ENCODE measurements around the gene ASF1B.
A peak's percentile ranks its signal among the peaks of the same experiment; 100 is the strongest.

ASF1B gene

DNA sequence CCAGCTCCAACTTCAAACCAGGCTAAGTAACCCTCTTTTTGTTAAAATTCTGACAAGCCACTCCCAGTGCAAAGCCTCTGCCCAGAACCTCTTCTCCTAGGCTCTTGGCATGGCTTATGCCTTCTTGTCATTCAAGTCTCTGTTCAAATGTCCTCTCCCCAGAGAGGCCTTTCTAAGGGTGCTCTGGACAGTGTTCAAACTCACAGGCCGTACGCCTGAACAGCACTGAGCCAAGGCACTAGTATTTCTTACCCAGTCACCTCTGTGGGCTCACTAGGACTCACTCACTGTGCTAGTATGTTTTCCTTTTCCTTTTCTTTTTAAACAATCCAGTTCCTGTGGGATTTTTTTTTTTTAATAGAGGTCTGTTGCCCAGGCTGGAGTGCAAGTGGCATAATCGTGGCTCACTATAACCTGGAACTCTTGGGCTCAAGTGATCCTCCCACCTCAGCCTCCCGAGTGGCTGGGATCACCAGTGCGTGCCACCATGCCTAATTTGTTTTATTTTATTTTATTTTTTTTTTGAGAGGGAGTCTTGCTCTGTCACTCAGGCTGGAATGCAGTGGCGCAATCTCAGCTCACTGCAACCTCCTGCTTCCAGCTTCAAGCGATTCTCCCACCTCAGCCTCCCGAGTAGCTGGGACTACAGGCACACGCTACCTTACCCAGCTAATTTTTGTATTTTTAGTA is 2.3 kb upstream of the ASF1B start:
- no peak for FAIRE-seq
- peak; percentile 10 for DNase-seq (ENCODE audit: low spot score)

DNA sequence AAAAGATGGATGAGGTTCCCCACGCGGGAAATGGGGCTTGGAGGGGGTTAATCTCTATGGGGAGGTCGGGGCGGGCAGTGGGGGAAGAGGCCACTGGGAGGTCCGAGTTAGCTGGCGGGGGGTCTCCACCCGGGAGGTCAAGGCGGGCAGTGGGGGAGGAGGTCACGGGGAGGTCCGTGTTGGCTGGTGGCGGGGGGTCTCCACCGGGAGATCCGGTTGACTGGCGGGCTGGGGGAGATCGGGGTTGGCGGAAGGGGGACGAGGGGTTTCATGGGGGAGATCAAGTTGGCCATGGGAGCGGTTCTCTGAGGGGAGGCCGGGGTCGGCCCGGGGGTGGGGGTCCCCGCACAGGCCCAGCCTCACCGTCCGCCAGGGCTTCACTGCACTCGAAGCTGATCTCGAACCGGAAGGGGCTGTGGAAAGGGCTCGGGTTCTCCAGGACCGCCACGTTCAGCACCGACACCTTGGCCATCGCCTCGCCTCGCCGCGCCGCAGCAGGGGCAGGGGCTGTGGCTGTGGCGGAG is 342 bp downstream of the ASF1B start:
- DNase-seq (ENCODE audit: low spot score) (no peak), FAIRE-seq (no peak)

DNA sequence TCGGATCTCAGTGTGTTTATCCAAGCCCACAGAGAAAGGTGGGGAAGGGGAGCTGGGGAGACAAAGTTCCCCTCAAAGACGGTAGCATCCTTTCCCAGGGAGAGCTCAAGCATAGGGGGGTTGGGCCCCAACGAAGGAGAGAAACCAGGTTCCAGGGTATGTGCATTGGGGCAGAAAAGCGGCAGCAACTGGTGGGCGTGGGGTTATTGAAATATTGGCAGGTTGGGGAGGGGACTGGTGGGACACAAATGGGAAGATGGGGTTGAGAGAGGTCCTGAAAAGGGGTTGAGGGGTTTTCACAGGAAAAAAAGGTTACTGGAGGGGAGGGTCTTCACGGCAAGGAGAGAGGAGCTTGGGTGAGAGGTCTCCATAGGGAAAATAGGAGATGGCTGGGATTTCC is 1.0 kb downstream of the ASF1B start:
- no peak for DNase-seq (ENCODE audit: low spot score)
- no peak for FAIRE-seq

DNA sequence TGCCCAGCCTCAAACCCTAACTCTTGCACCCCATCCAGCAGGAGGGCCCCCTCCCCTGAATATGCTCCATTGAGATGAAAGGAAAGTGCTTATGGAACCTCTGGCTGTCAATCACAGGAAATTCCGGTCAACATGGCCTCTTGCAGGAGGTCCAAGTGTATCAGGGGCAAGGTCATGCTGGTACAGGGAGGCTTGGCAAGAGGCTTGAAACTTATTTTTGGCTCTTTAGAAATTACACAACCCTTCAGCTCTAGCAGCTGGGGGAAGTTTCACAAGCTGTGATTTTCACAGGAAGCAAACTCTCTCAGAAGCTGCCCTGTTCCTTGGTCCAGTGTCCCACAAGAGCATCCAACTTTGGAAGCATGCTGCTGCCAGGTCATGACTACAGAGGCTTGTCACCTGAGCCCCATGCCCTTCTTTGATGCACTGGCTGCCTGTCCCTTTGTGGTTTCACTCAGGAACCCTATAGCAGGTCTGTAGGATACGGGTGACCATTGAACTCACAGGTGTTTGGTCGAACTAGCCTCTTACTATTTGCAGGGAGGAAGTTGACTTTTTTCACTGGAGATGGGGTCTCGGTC is 8.4 kb downstream of the ASF1B start:
- DNase-seq (ENCODE audit: low spot score): no peak
- FAIRE-seq: no peak

DNA sequence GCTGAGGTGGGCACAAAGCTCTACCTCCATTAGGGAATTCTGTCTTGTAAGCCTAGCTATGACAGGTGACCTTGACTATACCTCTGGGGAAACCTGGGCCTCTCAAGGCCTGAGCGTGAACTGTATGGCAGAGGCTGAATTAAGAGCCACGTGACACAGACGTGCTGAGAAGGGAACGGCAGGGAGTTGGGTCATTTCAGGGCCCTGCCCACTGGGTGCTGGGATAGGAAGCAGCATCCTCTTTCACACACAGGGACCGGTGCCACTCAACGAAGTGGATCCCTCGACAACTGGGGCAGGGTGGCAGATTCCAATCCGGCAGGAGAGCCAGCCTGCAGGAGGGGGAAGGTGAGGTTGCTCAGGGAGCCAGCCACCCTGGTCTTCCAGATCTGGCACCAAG is 9.2 kb downstream of the ASF1B start:
- DNase-seq (ENCODE audit: low spot score): no peak
- FAIRE-seq: no peak

DNA sequence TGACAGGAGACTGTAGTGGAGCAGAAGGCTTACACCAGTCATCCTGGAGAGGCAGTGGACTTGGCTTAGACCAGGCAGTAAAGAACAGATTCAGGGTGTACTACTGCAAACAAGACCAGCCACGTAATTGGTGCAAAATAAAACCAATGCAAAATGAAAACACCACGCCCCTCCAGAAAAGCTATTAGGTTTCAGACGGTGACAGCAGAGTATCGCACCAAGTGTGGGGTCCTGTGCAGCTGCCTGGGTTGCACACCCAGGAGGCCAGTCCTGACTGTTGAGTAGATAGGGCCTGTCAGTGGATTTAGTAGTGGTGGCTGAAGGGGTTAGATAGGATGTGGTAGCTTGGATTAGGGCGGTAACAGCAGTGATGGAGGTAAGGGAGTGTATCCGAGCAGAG is 13.5 kb downstream of the ASF1B start:
- FAIRE-seq (no peak), DNase-seq (ENCODE audit: low spot score) (no peak)

DNA sequence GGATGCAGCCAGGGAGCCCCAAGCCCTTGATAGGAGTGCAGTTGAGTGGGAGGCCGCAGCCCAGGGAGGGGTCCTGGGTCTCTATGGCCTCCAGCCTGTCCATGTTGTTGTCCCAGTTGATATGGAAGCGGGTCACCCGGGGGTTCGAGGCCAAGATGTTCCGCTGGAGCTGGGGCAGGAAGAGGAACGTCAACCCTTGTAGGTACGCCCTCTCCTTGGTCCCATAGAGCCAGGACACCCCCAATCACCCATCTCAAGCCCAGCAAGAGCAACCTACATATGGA is 15.9 kb downstream of the ASF1B start:
- DNase-seq (ENCODE audit: low spot score) (no peak), FAIRE-seq (no peak)

DNA sequence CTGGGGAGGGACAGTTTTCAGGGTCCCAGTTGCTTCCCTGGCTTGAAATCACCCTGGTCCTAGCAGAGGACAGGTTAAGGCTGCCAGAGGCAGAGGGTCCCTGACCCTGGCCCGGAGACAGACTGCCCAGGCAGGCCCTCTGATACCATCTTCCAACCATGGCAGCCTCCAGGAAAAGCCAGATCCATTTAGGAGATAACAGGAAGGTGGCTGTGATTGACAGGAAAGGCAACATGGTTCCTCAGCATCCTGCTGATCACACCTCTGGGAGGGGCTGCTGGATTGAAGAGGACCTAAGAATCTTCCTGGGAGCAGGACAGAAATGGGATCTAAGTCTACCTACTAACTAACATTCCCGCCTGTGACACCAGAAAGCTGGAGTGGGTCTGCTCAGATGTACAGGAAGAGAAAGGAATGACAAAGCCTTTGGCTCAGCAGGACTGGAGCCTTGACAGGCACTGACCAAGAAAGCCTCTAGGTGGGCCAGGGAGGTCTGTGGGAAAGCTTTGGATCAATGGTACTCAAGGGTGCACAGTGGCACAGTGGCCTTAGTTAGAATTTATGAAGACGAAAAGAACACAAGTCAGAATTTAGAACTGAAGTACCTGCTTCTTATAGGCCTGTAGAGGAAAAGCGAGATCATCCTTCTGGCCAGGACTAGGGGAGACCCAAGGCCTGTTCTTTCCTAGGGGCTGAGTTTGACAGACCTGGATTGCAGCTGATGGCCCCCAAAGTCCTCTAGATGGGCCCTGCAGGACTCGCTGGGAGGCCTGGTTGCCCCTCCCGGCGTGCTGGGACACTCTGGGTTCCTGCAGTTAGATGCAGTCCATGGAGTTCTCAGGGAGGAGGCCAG is 16.5 kb downstream of the ASF1B start:
- FAIRE-seq (no peak), DNase-seq (ENCODE audit: low spot score) (no peak)

DNA sequence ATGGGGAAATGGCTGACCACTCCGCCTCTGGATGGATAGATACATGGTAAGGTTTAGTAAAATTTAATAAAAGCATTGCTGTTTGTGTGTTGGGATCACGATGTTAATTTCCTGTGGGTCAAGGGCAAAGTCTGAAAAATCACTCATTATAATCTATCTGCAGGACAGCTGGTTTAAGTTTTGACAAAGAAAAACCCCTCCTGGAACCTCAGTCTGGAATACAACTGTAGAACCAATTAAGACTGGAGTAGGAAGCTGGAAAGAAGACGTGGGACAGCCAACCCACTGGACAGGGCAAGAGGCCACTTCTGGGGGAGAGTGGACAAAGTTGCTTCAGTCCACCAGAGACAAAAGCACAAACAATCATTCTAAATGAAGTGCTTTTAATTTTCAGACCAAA is 17.2 kb downstream of the ASF1B start:
- FAIRE-seq (no peak), DNase-seq (ENCODE audit: low spot score) (no peak)

DNA sequence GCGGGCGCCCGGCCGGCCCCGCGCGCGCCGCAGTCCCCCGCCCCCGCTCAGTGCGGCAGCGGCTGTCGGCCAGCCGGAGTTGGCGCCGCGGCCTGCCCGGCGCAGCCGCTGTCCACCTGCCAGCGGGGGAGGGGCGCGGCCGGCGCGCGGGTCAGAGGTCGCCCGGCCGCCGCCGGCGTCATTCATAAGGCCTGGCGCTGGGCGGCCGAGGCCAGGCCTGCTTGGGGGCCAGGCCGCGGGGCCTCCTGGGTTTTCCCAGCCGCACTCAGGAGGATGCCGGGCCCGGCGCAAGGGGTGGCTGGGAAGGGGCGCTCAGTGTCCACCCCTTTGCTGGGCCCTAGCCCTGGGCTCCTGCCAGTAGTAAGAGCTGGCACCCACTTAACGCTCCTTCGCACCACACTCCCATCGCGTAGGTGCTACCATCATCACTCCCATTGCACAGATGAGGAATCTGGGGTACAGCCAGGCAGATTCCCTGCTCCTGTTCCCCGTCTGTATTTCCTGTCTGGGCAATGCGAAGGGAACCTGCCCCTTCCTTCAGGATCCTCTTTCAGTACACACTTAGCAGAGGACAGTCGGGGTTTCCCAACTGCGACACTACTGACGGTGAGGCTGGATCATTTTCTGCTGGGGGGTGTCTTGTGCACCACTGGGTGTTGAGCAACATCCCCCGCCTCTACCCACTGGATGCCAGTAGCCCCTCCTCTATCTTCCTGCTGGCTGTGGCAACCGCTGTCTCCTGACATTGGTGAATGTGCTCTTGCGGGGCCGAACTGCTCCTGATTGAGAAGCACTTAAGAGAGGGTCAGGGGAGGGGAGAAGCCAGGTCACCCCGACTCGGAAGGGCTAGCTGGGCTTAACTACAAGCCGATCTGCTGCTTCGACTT is 18.0 kb downstream of the ASF1B start:
- DNase-seq (ENCODE audit: low spot score) (peak; percentile 21), FAIRE-seq (no peak)

DNA sequence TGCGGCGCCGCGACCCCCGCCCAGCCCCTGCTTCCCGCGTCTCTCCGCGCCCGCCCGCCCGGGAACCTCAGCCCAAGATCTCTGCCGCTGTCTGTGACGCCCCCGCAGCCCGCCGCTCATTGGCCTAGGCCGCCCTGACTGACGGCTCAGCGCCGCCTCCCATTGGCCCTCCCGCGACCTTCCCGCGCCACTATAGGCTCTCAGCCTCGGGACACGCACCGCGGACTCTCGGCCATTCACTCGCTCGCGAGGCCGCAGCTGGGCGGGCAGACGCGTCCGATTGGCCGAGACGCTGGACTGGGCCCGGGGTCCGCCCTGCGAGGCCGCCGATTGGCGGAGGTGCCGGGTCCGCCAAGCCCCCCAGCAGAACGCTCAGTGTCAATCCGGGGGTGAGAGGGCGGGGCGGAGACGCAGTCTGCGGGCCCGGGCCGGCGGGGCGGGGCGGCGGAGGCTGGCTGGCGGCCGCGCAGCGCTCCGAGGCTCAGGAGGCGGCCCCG is 18.7 kb downstream of the ASF1B start, which contains the start of gene PRKACA:
Gene PRKACA, minus strand, starts transcription at position 95 of the 497 bp plus-strand sequence. CDS start 215 bp downstream, outside the sequence.
- DNase-seq (ENCODE audit: low spot score): peak; percentile 93
- FAIRE-seq: peak; percentile 31

DNA sequence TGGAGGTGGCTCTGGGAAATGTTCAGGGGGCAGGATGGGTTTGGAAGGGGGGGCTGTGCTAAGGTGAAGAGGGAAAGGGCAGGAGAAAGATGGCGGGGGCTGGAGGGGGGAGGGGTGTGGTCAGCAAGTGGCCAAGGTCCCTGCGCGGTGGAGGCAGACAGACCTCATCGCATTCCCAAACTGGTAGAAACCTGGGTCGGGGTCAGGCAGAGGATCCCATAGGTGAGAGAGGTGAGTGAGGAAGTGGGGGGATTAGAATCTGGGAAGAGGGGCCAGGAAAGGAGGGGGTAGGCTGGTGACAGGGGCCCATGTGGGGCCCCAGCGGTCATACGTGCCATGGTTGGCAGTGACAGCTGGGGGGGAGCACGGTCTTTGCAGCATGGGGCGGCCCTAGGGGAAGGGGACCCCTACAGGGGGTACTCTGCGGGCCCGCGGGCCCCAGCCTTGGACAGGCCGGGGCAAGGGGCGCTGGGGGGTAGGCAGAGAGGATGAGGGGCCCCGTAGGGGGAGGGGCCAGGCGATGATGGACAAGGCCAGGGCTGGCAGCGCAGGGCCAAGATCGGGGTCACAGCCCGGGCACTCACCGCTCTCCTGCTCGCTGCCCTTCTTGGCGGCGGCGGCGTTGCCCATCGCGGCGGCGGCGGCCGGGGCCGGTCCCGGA is 19.3 kb downstream of the ASF1B start:
- FAIRE-seq (no peak), DNase-seq (ENCODE audit: low spot score) (no peak)

DNA sequence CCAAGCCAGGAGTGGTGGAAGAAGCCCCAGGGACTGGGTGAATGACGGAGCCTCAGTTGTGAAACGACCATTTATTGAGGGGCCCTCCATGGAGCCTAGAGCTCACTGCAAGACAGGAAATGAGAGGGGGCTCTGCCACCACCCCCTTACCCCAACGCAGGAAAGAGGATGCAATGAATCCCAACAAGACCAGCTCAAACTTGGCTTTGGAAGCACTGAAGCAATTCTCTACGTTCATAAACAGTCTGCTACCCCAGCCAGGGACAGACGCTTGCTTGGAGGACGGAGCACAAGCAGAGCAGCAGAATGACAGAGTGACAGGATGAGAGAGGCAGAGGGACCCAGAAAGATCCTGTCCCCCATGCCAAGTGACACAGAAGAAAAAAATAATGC is 19.9 kb downstream of the ASF1B start:
- FAIRE-seq (no peak), DNase-seq (ENCODE audit: low spot score) (no peak)

DNA sequence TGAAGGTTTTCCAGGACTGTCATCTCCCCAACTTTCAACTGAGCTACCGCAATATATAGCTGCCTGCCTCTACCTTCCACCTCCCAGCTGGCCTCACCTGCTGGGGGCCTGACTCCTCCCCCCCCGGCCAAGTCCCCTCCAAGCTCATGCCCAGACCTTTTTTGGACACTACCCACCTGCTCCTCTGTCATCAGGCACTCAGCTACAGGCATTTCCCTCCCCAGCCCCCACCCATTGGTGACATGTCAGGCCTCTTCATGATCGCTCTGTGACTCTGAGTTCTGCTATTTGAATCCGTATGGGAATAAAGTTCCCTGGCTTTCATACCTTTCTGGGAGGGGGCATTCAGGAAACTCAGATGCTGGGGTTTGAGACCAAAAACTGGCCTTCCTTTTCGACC is 20.6 kb downstream of the ASF1B start:
- no peak for DNase-seq (ENCODE audit: low spot score)
- FAIRE-seq: no peak

DNA sequence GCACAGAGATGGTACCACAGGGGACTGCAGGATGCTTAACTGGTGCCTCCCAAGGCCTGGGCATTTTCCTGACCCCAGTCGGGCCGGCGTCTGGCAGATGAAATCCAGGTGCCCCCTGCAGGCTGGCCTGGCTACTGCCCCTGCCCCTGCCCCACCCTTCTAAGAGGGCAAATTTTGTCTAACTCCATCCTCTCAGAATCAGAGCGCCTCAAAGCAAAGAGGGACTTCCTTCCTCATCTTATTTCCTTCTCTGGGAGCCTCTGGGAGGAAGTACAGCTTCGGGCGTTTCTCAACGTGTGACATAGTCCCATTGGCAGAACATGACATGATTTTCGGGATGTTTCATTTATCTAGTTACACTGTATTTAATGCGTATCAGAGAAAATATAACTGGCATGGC is 21.5 kb downstream of the ASF1B start:
- DNase-seq (ENCODE audit: low spot score) (no peak), FAIRE-seq (no peak)

DNA sequence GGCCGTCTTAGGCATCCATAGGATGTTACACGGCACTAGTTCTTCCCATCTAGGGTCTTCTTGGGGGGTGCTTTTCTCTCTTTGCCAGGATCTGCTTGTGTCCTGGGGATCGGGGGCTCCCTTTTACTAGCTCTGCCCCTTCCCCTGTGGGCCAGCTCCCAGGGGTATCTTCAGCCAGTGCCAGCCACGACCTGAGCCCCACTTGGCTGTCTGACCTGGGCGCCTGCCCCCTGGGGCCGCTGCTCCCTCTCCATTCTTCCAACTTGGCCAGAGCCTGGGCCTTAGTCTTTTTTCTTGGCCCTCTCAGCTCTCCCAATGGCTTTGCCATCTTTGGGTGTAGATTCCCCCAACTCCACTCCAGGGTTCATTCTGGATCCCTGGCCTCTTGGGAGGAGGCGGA is 21.9 kb downstream of the ASF1B start:
- DNase-seq (ENCODE audit: low spot score) (no peak), FAIRE-seq (no peak)

DNA sequence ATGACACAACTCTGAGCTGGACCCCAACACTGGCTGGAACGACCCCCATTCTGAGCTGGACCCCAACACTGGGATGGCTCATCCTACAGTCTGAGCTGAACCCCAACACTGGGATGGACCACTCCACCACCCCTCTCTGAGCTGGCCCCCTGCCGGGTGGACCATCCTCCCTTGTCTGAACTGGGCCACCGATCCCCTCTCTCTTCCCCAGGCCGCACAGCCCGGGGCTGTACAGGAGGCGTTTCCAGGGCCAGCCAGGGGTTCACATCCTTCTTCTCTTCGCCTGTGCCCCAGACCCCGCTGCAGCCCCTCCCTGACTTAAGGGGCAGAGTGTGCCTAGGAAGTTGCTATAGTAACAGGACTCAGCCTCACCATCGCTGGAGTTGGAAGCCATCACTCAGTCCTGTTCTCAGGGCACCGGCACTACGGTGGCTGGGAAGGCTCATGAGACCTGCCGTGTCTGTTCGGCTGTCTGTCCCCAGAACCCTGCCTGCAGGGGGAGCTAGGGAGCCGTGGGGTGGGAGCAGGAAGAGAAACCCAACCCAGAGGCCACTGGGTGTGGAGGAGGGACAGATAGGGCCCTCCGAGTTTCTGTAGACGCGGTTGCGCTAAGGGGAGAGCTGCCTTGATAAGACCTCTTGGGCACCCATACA is 22.5 kb downstream of the ASF1B start:
- DNase-seq (ENCODE audit: low spot score) (no peak), FAIRE-seq (no peak)

DNA sequence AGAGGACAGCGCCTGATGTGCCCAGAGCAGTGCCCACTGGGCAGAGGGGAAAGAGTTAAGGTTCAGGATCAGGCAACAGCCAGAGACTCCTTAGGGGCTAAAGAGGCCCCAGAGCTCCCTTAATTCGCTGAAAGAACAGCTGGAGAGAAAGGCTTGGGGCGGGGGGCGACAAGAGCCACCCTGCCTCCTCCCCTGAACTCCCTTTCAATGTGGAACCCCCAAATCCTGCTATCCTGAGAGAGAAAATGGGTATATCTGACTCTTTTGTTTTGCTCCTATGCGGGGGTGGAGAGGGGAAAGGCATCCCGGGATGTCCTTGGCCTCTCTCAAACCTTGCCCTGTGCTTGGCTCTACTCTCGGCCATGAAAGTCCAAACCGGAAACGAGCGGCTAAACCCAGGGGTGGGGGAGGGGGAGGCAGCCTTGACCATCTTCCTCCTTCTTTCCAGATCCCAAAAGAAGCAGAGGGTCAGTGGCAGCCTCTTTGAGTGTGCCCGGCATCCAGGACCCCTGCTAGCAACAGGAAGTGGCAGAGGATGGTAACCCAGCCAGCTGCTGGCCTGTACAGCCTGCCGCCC is 23.5 kb downstream of the ASF1B start:
- DNase-seq (ENCODE audit: low spot score) (no peak), FAIRE-seq (no peak)

DNA sequence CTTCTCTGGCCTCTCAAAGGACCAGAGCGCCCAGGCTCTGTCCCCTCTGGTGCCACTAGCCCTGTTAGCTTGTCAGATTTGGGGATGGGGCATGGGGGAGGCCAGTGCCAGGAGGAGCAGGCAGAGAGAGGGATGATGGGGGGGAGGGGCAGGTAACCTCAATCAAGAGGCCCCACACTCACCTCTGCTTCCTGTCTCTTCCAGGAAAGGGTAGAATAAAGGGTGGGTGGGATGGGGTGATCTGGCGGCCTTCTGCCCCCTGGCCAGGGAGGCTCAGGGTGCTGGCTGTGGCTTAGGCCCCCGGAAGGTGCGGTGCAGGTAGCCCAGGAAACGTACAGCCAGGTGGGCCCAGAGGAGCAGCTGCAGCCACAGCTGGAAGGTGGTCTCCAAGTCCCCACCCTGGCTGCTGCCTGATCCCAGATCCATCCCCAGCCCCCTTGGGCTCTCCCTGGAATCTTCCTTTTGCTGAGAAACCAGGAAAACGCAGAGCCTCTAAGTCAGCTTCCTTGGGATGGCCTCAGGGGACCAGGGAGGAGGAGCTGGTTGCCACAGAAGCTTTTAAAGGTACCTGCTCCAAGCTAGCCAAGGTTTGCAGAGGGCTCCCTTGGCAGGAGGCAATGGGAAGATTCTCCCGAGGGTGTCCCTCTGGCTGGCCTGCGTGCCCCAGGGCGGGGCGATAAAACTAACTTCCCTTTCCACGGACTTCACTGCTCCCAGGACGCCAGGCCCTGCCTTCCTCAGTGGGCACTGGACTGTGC is 24.2 kb downstream of the ASF1B start:
- no peak for FAIRE-seq
- no peak for DNase-seq (ENCODE audit: low spot score)

Data from RCC 7860 (cell line).